Raji (cell line): ENCODE results near the gene SFT2D3.

Experiments
- POLR2A ChIP-seq: IDR thresholded peaks from 2 replicates; pipeline ENCODE4 v1.6.1; 2011; ENCODE audit warnings: low read depth, low read length, control low read depth; ENCODE audit not compliant: insufficient read depth

Gene SFT2D3

DNA sequence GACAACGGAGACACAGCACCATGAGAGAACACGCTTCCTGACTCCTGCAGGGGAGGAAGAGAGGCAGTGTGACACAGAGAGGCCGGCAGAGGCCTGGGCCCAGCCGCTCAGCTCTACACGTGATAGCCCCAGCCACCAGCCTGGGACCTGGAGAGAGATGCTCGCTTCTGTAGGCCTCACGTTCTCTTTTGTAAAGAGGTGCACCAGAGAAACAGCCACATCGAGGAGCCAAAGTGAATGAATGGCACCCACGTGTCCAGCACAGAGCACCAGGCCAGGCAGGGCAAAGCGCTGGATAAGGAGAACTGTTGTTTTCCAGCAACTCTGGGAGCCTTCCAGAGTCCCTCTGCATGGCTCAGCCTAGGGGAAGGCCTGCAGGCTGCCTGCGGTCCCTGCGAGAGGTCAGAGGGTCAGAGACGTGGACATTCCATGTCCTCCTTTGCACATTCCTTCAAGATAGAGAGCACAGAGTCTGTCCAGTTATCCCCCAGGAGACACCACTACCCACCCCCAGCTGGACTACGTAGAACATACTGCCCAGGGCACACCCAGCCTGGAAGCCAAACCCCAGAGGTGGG is 40.1 kb upstream of the SFT2D3 start:
- TF ChIP-seq POLR2A, result no peak

- TF ChIP-seq POLR2A, result no peak
These were observed 39.3 kb upstream of the SFT2D3 start for GRCh38 chr2:127661949-127662510.

- no peak for TF ChIP-seq POLR2A
These were observed 38.2 kb upstream of the SFT2D3 start for GRCh38 chr2:127662937-127663565.

- TF ChIP-seq POLR2A, result no peak
These were observed 37.7 kb upstream of the SFT2D3 start for GRCh38 chr2:127663566-127664064.

GRCh38 chr2:127664065-127664894 is 37.0 kb upstream of the SFT2D3 start:
- no peak for TF ChIP-seq POLR2A

- TF ChIP-seq POLR2A, result no peak
These were observed 36.4 kb upstream of the SFT2D3 start for GRCh38 chr2:127664895-127665225.

- no peak for TF ChIP-seq POLR2A
These were observed 35.9 kb upstream of the SFT2D3 start for GRCh38 chr2:127665267-127665893.

- no peak for TF ChIP-seq POLR2A
These were observed 32.2 kb upstream of the SFT2D3 start for GRCh38 chr2:127669056-127669455.

DNA sequence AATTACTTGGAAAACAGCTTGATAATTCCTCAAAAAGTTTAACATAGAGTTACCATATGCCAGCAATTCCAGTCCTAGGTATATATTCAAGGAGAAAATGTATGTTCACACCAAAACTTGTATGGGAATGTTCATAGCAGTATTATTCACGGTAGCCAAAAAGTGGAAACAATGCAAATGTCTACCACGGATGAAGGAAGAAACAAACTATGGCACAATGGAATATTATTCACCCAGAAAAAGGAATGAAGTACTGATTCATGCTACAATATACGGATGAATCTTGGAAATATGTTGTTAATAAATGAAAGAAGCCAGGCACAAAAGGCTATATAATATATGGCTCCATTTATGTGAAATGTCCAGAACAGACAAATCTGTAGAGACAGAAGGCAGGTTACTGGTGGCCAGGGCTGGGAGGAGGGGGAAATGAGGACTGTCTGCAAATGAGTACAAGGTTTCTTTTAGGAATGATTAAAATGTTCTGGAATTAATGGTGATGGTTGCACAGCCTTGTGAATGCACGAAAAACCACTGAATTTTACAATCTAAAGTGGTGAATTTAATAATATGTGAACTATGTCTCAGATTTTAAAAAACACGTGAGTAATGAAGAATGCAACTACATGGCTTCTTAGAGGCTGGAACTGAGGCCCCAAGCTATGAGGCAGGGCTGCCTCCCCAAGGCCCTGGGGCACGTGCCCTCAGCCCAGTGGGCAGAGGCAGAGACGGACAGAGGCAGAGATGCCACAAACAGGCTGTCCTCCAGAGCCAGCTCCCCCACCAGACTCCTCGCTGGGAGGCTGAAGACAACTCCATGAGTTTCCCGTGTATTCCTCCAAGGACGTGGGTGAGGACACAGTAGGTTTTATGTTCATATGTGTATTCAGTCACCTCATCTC is 31.0 kb upstream of the SFT2D3 start:
- no peak for TF ChIP-seq POLR2A

DNA sequence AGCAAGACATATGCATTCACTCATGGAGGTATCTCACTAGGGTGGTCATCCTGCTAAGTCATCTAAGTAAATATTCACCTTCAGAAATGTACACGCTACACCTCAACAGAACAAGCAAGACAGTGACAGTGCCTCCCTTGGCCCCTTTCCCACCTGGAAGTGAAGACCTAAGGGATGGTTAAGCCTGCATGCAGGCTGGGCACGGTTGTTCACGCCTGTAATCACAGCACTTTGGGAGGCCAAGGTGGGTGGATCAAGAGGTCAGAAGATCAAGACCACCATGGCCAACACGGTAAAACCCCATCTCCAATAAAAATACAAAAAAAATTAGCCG is 30.4 kb upstream of the SFT2D3 start:
- TF ChIP-seq POLR2A, result no peak

DNA sequence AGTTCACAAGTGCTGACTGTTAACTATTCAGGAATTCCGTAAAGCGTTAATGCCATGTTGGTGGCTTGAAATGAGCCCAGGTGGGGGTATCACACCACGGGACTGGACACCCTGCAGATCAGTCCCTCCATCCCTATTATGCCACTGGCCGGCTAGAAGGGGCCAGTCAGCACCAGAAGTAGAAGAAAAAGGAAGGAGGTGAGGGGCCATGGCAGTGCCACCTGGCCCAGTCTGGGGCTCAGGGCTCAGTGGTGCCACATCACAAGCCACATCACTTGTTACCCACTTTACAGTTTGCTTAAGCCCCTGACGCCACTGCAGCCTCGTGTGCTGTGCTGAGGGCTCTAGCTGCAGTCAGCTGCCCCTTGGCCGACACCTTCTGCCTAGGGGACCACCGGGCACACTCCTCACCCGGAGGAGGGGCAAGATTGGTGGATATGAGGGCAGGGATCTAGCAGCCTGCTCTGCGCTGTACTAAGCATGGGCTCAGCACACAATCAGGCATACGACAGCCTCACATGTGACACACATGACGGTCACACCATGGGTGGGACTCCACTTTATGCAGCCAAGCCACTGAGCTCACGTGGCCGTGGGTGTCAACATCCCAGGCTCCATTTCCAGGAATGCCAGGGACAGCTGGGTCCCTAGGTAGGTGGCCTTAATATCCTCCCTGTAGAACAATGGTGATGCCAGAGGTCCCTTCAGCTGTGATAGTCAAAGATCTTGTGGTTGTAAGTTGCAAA is 29.6 kb upstream of the SFT2D3 start:
- no peak for TF ChIP-seq POLR2A

GRCh38 chr2:127672341-127673224 is 28.7 kb upstream of the SFT2D3 start:
- no peak for TF ChIP-seq POLR2A
